H1 (cell line): ENCODE data around the gene RASSF4. TPM values are rescaled to one million over a fixed set of nuclear protein-coding genes. Genes with fewer than 3 reads are reported as not detected.
A peak's percentile ranks its signal among the peaks of the same experiment; 100 is the strongest.

ENCODE experiments used
- CTCF ChIA-PET: fragments of 300-600 bp; sonication (Branson Sonifier 250); formaldehyde crosslinking; loops from one replicate; lab custom pipeline; 2021; ENCODE audit not compliant: partially characterized antibody; lab: Charles Lee
- POLR2A ChIA-PET: fragments of 300-600 bp; sonication (Branson Sonifier 250); formaldehyde crosslinking; loops from one replicate; lab custom pipeline; 2021; ENCODE audit warnings: inconsistent platforms; ENCODE audit not compliant: partially characterized antibody; lab: Charles Lee
- DNase-seq, 2 experiments: peaks; one replicate each; pipeline versions ENCODE4 v3.0.0 to v3.0.0-alpha.2; 2010 to 2022; ENCODE audit warnings: low spot score in 2 of 2, low read depth in 1 of 2, mixed read lengths in 1 of 2
- FAIRE-seq: peaks from 2 replicates; lab custom pipeline; 2011; peaks lifted over from hg19 to GRCh38; lab: Jason Lieb, UNC
- H2AFZ ChIP-seq: 2 replicates; pipeline ENCODE4 v1.8.1; 2012; ENCODE audit warnings: low read length, inconsistent platforms
- H2AK5ac ChIP-seq: 2 replicates; pipeline ENCODE4 v1.6.1; 2013; ENCODE audit warnings: low read depth, low read length
- H2BK120ac ChIP-seq: replicated peaks from 2 replicates; pipeline ENCODE3; 2013; ENCODE audit warnings: low read depth, low read length, inconsistent platforms
- H2BK12ac ChIP-seq: 2 replicates; pipeline ENCODE4 v1.6.1; 2013; ENCODE audit warnings: low read depth, low read length
- H2BK15ac ChIP-seq: 2 replicates; pipeline ENCODE4 v1.6.1; 2013; ENCODE audit warnings: low read length
- H2BK20ac ChIP-seq: 2 replicates; pipeline ENCODE4 v1.6.1; 2013; ENCODE audit warnings: low read length
- H2BK5ac ChIP-seq: 2 replicates; pipeline ENCODE4 v1.6.1; 2013; ENCODE audit warnings: low read depth, low read length
- H3K14ac ChIP-seq: 2 replicates; pipeline ENCODE4 v1.6.1; 2013; ENCODE audit warnings: inconsistent platforms; ENCODE audit not compliant: insufficient read length
- H3K18ac ChIP-seq: 2 replicates; pipeline ENCODE4 v1.6.1; 2013; ENCODE audit warnings: low read length; ENCODE audit errors: extremely low read depth
- H3K23ac ChIP-seq: 2 replicates; pipeline ENCODE4 v1.6.1; 2013; ENCODE audit warnings: inconsistent platforms; ENCODE audit not compliant: insufficient read length
- H3K23me2 ChIP-seq: 2 replicates; pipeline ENCODE4 v1.6.1; 2013; ENCODE audit warnings: low read depth, low read length
- H3K27ac ChIP-seq: 2 replicates; pipeline ENCODE4 v1.6.1; 2011; ENCODE audit warnings: low read depth, low read length, inconsistent platforms
- H3K27me3 ChIP-seq, 4 experiments: replicated peaks in 1 of 4; 1 replicate in 1 of 4; 2 replicates in 3 of 4; pipeline versions ENCODE4 v1.6.1 to v1.8.1; 2011 to 2013; ENCODE audit warnings: low read length in 3 of 4, mild to moderate bottlenecking in 3 of 4, inconsistent platforms in 2 of 4, mixed read lengths in 2 of 4, moderate library complexity in 1 of 4; ENCODE audit not compliant: control insufficient read depth in 3 of 4, insufficient read depth in 3 of 4; ENCODE audit errors: extremely low read depth in 1 of 4
- H3K36me3 ChIP-seq, 4 experiments: 2 replicates each; pipeline versions ENCODE4 v1.6.1 to v1.8.1; 2011 to 2013; ENCODE audit warnings: mild to moderate bottlenecking in 4 of 4, low read length in 3 of 4, moderate library complexity in 2 of 4, control low read depth in 1 of 4, inconsistent platforms in 1 of 4; ENCODE audit not compliant: insufficient read depth in 4 of 4, control insufficient read depth in 2 of 4
- H3K4ac ChIP-seq: replicated peaks from 2 replicates; pipeline ENCODE3; 2013; ENCODE audit warnings: low read length, low read depth, mixed read lengths, inconsistent platforms; ENCODE audit not compliant: insufficient read length
- H3K4me1 ChIP-seq, 4 experiments: replicated peaks in 1 of 4; 1 replicate in 1 of 4; 2 replicates in 3 of 4; pipeline versions ENCODE4 v1.6.1 to v1.8.1; 2011 to 2013; ENCODE audit warnings: low read length in 3 of 4, inconsistent platforms in 2 of 4, mixed read lengths in 1 of 4; ENCODE audit not compliant: insufficient read depth in 4 of 4, control insufficient read depth in 3 of 4
- H3K4me2 ChIP-seq, 2 experiments: 2 replicates each; pipeline versions ENCODE4 v1.6.1 to v1.8.1; 2011 to 2013; ENCODE audit warnings: low read depth in 2 of 2, low read length in 2 of 2, control low read depth in 1 of 2, inconsistent platforms in 1 of 2, mild to moderate bottlenecking in 1 of 2; ENCODE audit not compliant: insufficient read depth in 1 of 2
- H3K4me3 ChIP-seq, 4 experiments: fragments of 200-600, 300-600 bp in 1 of 4; sonication (generic), shearing (Covaris generic), sonication (Bioruptor Twin) in 1 of 4; 2 replicates each; pipeline versions ENCODE4 v1.5.1 to v1.8.1; 2011 to 2016; ENCODE audit warnings: low read length in 4 of 4, low read depth in 3 of 4, control low read depth in 2 of 4, inconsistent platforms in 2 of 4, mild to moderate bottlenecking in 2 of 4, mixed read lengths in 1 of 4, moderate library complexity in 1 of 4; ENCODE audit not compliant: insufficient read depth in 2 of 4; ENCODE audit errors: extremely low read depth in 1 of 4
- H3K56ac ChIP-seq: replicated peaks from 2 replicates; pipeline ENCODE3; 2013; ENCODE audit warnings: low read depth, mild to moderate bottlenecking, mixed read lengths, low read length, inconsistent platforms; ENCODE audit not compliant: insufficient read length
- H3K79me1 ChIP-seq: 2 replicates; pipeline ENCODE4 v1.6.1; 2013; ENCODE audit warnings: low read depth, low read length, control low read depth
- H3K79me2 ChIP-seq, 2 experiments: 2 replicates each; pipeline versions ENCODE4 v1.6.1 to v1.8.1; 2012 to 2013; ENCODE audit warnings: low read length in 2 of 2, mild to moderate bottlenecking in 2 of 2, inconsistent platforms in 1 of 2; ENCODE audit not compliant: insufficient read depth in 2 of 2, control insufficient read depth in 1 of 2
- H3K9ac ChIP-seq, 4 experiments: replicated peaks in 1 of 4; 1 replicate in 1 of 4; 2 replicates in 3 of 4; pipeline versions ENCODE4 v1.6.1 to v1.8.1; 2011 to 2013; ENCODE audit warnings: low read depth in 3 of 4, low read length in 3 of 4, control low read depth in 2 of 4, mild to moderate bottlenecking in 2 of 4, moderate library complexity in 2 of 4, inconsistent platforms in 1 of 4; ENCODE audit errors: extremely low read depth in 1 of 4
- H3K9me3 ChIP-seq, 2 experiments: 2 replicates each; pipeline versions ENCODE4 v1.6.1 to v1.8.1; 2012 to 2013; ENCODE audit warnings: mild to moderate bottlenecking in 2 of 2, moderate library complexity in 2 of 2, control low read depth in 1 of 2, inconsistent platforms in 1 of 2, low read depth in 1 of 2, low read length in 1 of 2, mixed read lengths in 1 of 2; ENCODE audit not compliant: insufficient read depth in 2 of 2
- H4K20me1 ChIP-seq, 2 experiments: replicated peaks in 1 of 2; 2 replicates each; pipeline versions ENCODE3 to v1.8.1; 2011 to 2013; ENCODE audit warnings: inconsistent platforms in 2 of 2, low read length in 2 of 2, mild to moderate bottlenecking in 1 of 2; ENCODE audit not compliant: insufficient read depth in 2 of 2, control insufficient read depth in 1 of 2
- H4K5ac ChIP-seq: 2 replicates; pipeline ENCODE4 v1.6.1; 2013; ENCODE audit warnings: low read length, low read depth, mixed read lengths, inconsistent platforms; ENCODE audit not compliant: insufficient read length
- H4K8ac ChIP-seq: 2 replicates; pipeline ENCODE4 v1.8.0; 2013; ENCODE audit warnings: mild to moderate bottlenecking, moderate library complexity, low read length, inconsistent platforms; ENCODE audit not compliant: insufficient read depth; ENCODE audit errors: extremely low read depth
- H4K91ac ChIP-seq: replicated peaks from 2 replicates; pipeline ENCODE3; 2013; ENCODE audit warnings: low read length, mixed read lengths, inconsistent platforms; ENCODE audit not compliant: insufficient read length
- CBX5 ChIP-seq: fragments of 300-800, 300-1000 bp; sonication (generic); IDR thresholded peaks from 2 replicates; pipeline ENCODE4 v1.7.1; 2016; ENCODE audit warnings: antibody characterized with exemption, low read length, low read depth
- CBX8 ChIP-seq: fragments of 300-800, 300-1000 bp; sonication (generic); IDR thresholded peaks from 2 replicates; pipeline ENCODE4 v1.7.1; 2016; ENCODE audit warnings: low read depth, low read length, borderline replicate concordance
- JUN ChIP-seq: IDR thresholded peaks from 2 replicates; pipeline ENCODE4 v1.6.1; 2011; ENCODE audit warnings: low read depth, mild to moderate bottlenecking, improper control_type of control experiment, low read length
- POLR2A ChIP-seq, 2 experiments: IDR thresholded peaks; 1 replicate in 1 of 2; 2 replicates in 1 of 2; pipeline ENCODE4 v1.6.1; 2011; ENCODE audit warnings: low read depth in 2 of 2, low read length in 2 of 2, mild to moderate bottlenecking in 2 of 2; ENCODE audit errors: control extremely low read depth in 1 of 2
- POLR2AphosphoS5 ChIP-seq: IDR thresholded peaks from 2 replicates; pipeline ENCODE4 v1.6.1; 2011; ENCODE audit warnings: low read depth, low read length
- RAD21 ChIP-seq, 2 experiments: IDR thresholded peaks in 1 of 2; conservative IDR thresholded peaks in 1 of 2; 2 replicates each; pipeline ENCODE4 v1.6.1; 2011; ENCODE audit warnings: low read depth in 2 of 2, low read length in 2 of 2, improper control_type of control experiment in 1 of 2, inconsistent platforms in 1 of 2, mild to moderate bottlenecking in 1 of 2, moderate library complexity in 1 of 2
- RFX5 ChIP-seq: IDR thresholded peaks from 2 replicates; pipeline ENCODE4 v1.6.1; 2011; ENCODE audit warnings: low read depth, low read length, improper control_type of control experiment, borderline replicate concordance
- RXRA ChIP-seq: IDR thresholded peaks from 2 replicates; pipeline ENCODE4 v1.6.1; 2011; ENCODE audit warnings: low read depth, mild to moderate bottlenecking, low read length, moderate library complexity; ENCODE audit not compliant: insufficient read depth
- TBP ChIP-seq: IDR thresholded peaks from 2 replicates; pipeline ENCODE4 v1.6.1; 2011; ENCODE audit warnings: low read depth, low read length, improper control_type of control experiment
- TEAD4 ChIP-seq: IDR thresholded peaks from 2 replicates; pipeline ENCODE4 v1.6.1; 2012; ENCODE audit warnings: low read depth, low read length, inconsistent platforms, mixed read lengths
- WGBS, 2 experiments: shearing (Covaris generic) in 1 of 2; methylation state at CpG; one replicate each; pipeline versions ENCODE4 v1.1.6 to v1.1.7; 2013 to 2015; ENCODE audit warnings: low lambda C conversion rate in 2 of 2, mixed read lengths in 2 of 2, inconsistent platforms in 1 of 2, low coverage in 1 of 2, missing lambda C conversion rate in 1 of 2; ENCODE audit not compliant: insufficient replicate concordance in 2 of 2, insufficient coverage in 1 of 2, insufficient read length in 1 of 2; ENCODE audit errors: extremely low coverage in 1 of 2, missing lambda C conversion rate in 1 of 2; 5-methylcytosine and 5-hydroxymethylcytosine counted together
- polyA plus RNA-seq, 7 experiments: library from polyadenylated mRNA; depleted of rRNA in 3 of 7; stranded (reverse) in 5 of 7; unstranded in 2 of 7; fragments of >200 nt in 5 of 7; fragments of 200-250 nt in 2 of 7; gene quantifications; 1 replicate in 5 of 7; 2 replicates in 1 of 7; 4 replicates in 1 of 7; pipeline versions ENCODE4 v1.2.1 to v1.2.3, GENCODE V29; 2011 to 2013; ENCODE audit warnings: missing spikeins in 2 of 7, mixed read lengths in 2 of 7
- total RNA-seq: library from RNA; stranded (reverse); fragmentation: NEBNext Ultra II Directional; extraction: Animal tissue kit (Norgen Biotek cat#: 25700); gene quantifications from 2 replicates; pipeline ENCODE4 v1.2.1, GENCODE V29; 2021

Gene RASSF4
- total and polyA plus RNA-seq, 2 of the 8 experiments (the other 6 are each of a cell fraction or from before 2014, with no cell fraction given): 14.3 to 14.5 TPM

DNA sequence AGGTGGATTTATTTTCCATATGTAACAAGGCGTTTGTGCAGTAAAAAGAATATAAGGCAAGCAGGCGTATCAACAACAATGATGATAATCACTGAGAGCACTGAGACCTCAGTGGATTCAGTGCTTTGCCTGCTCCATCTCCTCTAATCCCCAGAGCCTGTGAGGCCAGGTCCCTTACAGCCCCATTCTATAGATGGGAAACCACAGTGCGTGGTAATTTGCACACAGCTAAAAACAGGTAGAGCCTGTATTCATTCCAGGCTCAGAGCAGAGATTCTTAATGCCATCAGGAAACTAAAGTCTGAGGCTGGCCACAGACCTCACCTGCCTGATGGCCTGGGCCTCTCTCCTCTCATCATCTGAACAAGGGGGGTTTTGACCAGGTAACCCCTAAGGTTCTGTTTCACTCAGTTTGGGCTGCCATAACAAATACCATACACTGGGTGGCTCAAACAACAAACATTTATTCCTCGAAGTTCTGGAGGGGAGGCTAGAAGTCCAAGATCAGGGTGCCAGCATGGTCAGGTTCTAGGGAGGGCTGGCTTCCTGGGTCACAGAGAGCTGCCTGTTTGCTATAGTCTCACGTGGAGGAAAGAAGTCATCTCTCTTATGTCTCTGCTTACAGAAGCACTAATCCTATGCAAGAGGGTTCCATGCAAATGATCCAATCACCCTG lies 10.3 kb upstream of the RASSF4 start:
- Histone ChIP-seq H3K4ac (no peak overlapping the region), H3K23me2 (no peaks in the 10 kb centered on the region), H3K56ac (no peak overlapping the region), H2AK5ac (no peak overlapping the region), H3K4me3 (no peak overlapping the region), H3K9ac (no peak overlapping the region), H3K36me3 (no peaks in the 10 kb centered on the region), H4K20me1 (no peaks in the 10 kb centered on the region), H3K4me1 (peaks cover 0 to 7% (median 0%) of the 10 kb centered on the region in 4 experiments; a peak in 2 of 7 replicates), H2BK5ac (no peak overlapping the region), H2BK15ac (no peak overlapping the region), H4K5ac (no peak overlapping the region), H3K79me1 (no peaks in the 10 kb centered on the region; the same call in 1 of the 2 replicates), H3K27me3 (no peaks in the 10 kb centered on the region; a peak in 1 of 7 replicates), H3K14ac (no peak overlapping the region), H2BK12ac (no peak overlapping the region), H2BK120ac (no peak overlapping the region), H3K27ac (no peak overlapping the region), H3K9me3 (peaks cover 0 to 8% of the 10 kb centered on the region in 2 experiments; a peak in 2 of 4 replicates), H3K79me2 (no peaks in the 10 kb centered on the region), H3K23ac (no peak overlapping the region), H4K91ac (no peak overlapping the region), H2BK20ac (no peak overlapping the region), H3K4me2 (no peak overlapping the region), H3K18ac (no peak overlapping the region), H2AFZ (no peak overlapping the region), H4K8ac (no peak overlapping the region)
- POLR2A ChIA-PET: interaction anchor here (1.0 to 2.9 kb wide), 3 partner anchors 14 to 29 kb away, joined by 3 to 17 read pairs (median 4); partner anchors contain the start of gene DEPP1
- DNase-seq: peak in 1 of 2 experiments; percentile 38
- FAIRE-seq: no peak
- 82% methylated on average over 5 of the region's 5 CpGs; no CpG with 5 or more reads in 1 of the 2 experiments for WGBS, 2 experiments
- CTCF ChIA-PET: interaction anchor here (0.6 to 13.4 kb wide), 12 partner anchors 15 to 65 kb away, joined by 3 to 143 read pairs (median 4); partner anchors contain the start of gene DEPP1
- no peak for TF ChIP-seq RFX5
- no peak for TF ChIP-seq POLR2AphosphoS5
- no peak for TF ChIP-seq TBP
- 0 out of 2 replicates have a peak, but pooled peaks have one; percentile 39 for TF ChIP-seq TEAD4
- peak in 1 of 2 experiments; percentile 17; a peak in 1 of 4 replicates for TF ChIP-seq RAD21 (IDR thresholded peaks at IDR 0.05 in 1 of 2, conservative IDR thresholded peaks at IDR 0.05 in 1 of 2; ENCODE audit: low read depth in 2 of 2, low read length in 2 of 2)
- TF ChIP-seq CBX8: no peak
- TF ChIP-seq RXRA: no peak
- TF ChIP-seq CBX5: no peak
- no peak for TF ChIP-seq POLR2A (IDR thresholded peaks at IDR 0.05; ENCODE audit: control extremely low read depth in 1 of 2, low read depth in 2 of 2, low read length in 2 of 2)
- no peak for TF ChIP-seq JUN
